ENCODE results near the gene EEF1AKMT3. TPM values are rescaled to one million over a fixed set of nuclear protein-coding genes. Genes with fewer than 3 reads are reported as not detected.
"Not testable (repeated sequence)": the region's sequence is repeated elsewhere in the genome, so short reads cannot be mapped to it uniquely, and the experiment has no call there.

Gene EEF1AKMT3
- total and polyA plus RNA-seq, 5 donors from 2014 or later = 1.8 to 7.6 (median 2.8) TPM

GRCh38 chr12:57774634-57775033 lies 2.2 kb downstream of the EEF1AKMT3 start:
- not testable (repeated sequence) for H3K27me3 Mint-ChIP-seq; H3K9me3 Mint-ChIP-seq; ATAC-seq (ENCODE audit: low read depth in 2 of 2); H3K9me3 ChIP-seq (ENCODE audit: control insufficient read depth in 2 of 2, low read length in 2 of 2); H3K36me3 Mint-ChIP-seq; H3K27me3 ChIP-seq (ENCODE audit: control insufficient read depth, insufficient read depth, low read length); H3K36me3 ChIP-seq (ENCODE audit: control insufficient read depth, insufficient read depth, low read length); H3K27ac ChIP-seq (ENCODE audit: insufficient read depth, low read length, poor library complexity, severe bottlenecking); DNase-seq; H3K4me3 ChIP-seq (ENCODE audit: low read depth, low read length)
- H3K27ac Mint-ChIP-seq = peak overlapping the region in 1 of 3 donors; percentile 14
- peaks cover 0 to 23% (median 11%) of the 10 kb centered on the region in 4 donors for H3K4me1 Mint-ChIP-seq
- peak overlapping the region in 3 of 4 donors; percentile 22 to 95 (median 88) for H3K4me3 Mint-ChIP-seq
- peaks cover 19% of the 10 kb centered on the region for H3K4me1 ChIP-seq (ENCODE audit: control insufficient read depth, insufficient read depth, low read length, poor library complexity, severe bottlenecking)

GRCh38 chr12:57775044-57775443 lies 2.6 kb downstream of the EEF1AKMT3 start:
- no peak overlapping the region for H3K27ac Mint-ChIP-seq
- no peak overlapping the region for H3K4me3 ChIP-seq (ENCODE audit: low read depth, low read length)
- peak overlapping the region in 2 of 4 donors; percentile 27 to 71 for H3K4me3 Mint-ChIP-seq

GRCh38 chr12:57775563-57776246 lies 3.3 kb downstream of the EEF1AKMT3 start:
- no peaks in the 10 kb centered on the region for H3K27me3 ChIP-seq (ENCODE audit: control insufficient read depth, insufficient read depth, low read length)
- peaks cover 0 to 29% (median 12%) of the 10 kb centered on the region in 4 donors for H3K4me1 Mint-ChIP-seq
- no peaks in the 10 kb centered on the region for H3K36me3 ChIP-seq (ENCODE audit: control insufficient read depth, insufficient read depth, low read length)
- no peak overlapping the region for H3K27ac ChIP-seq (ENCODE audit: insufficient read depth, low read length, poor library complexity, severe bottlenecking)
- H3K9me3 Mint-ChIP-seq = no peaks in the 10 kb centered on the region
- H3K36me3 Mint-ChIP-seq = peaks cover under 1% of the 10 kb centered on the region
- peak overlapping the region in 2 of 4 donors; percentile 20 to 71 for H3K4me3 Mint-ChIP-seq
- ATAC-seq (ENCODE audit: low read depth in 2 of 2) (no peak), DNase-seq (peak in 1 of 3 donors; percentile 17)
- H3K4me3 ChIP-seq (ENCODE audit: low read depth, low read length) = no peak overlapping the region
- H3K27ac Mint-ChIP-seq = peak overlapping the region in 1 of 3 donors; percentile 21
- peaks cover 9% of the 10 kb centered on the region for H3K27me3 Mint-ChIP-seq
- H3K9me3 ChIP-seq (ENCODE audit: control insufficient read depth in 2 of 2, low read length in 2 of 2) = no peaks in the 10 kb centered on the region
- peaks cover 25% of the 10 kb centered on the region for H3K4me1 ChIP-seq (ENCODE audit: control insufficient read depth, insufficient read depth, low read length, poor library complexity, severe bottlenecking)

More at GRCh38 chr12:57775044-57775443, 2.6 kb downstream of the EEF1AKMT3 start:
- Mint-ChIP-seq H3K9me3 (no peaks in the 10 kb centered on the region), H3K36me3 (peaks cover 6% of the 10 kb centered on the region), H3K27me3 (peaks cover 9% of the 10 kb centered on the region), H3K4me1 (peaks cover 0 to 27% (median 12%) of the 10 kb centered on the region in 4 donors)
- H3K36me3 ChIP-seq (ENCODE audit: control insufficient read depth, insufficient read depth, low read length) = no peaks in the 10 kb centered on the region
- ATAC-seq (ENCODE audit: low read depth in 2 of 2) = no peak
- H3K9me3 ChIP-seq (ENCODE audit: control insufficient read depth in 2 of 2, low read length in 2 of 2) = no peaks in the 10 kb centered on the region
- H3K27ac ChIP-seq (ENCODE audit: insufficient read depth, low read length, poor library complexity, severe bottlenecking) = no peak overlapping the region
- peaks cover 19% of the 10 kb centered on the region for H3K4me1 ChIP-seq (ENCODE audit: control insufficient read depth, insufficient read depth, low read length, poor library complexity, severe bottlenecking)
- no peak for DNase-seq
- H3K27me3 ChIP-seq (ENCODE audit: control insufficient read depth, insufficient read depth, low read length) = no peaks in the 10 kb centered on the region

DNA sequence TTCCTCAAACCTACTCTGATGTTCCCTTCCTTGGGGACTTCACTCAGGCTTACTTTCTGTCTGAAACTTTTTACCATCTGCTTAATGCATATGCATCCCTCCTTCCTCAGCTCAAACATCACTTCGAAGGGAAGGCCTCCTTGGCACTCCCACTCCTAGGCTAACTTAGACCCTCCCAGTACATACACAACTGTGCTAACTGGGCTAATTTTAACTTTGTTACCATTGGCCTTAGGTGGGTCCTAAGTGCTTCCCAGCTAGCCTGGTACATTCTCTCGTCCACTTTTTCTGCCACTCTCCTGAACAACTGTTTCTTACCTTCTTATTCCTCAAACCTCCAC lies 3.8 kb downstream of the EEF1AKMT3 start:
- peaks cover 0 to 34% (median 13%) of the 10 kb centered on the region in 4 donors for H3K4me1 Mint-ChIP-seq
- peak overlapping the region in 1 of 3 donors; percentile 21 for H3K27ac Mint-ChIP-seq
- ATAC-seq (ENCODE audit: low read depth in 2 of 2) = no peak
- H3K4me3 Mint-ChIP-seq = peak overlapping the region in 2 of 4 donors; percentile 20 to 71
- Histone ChIP-seq H3K4me1 (ENCODE audit: control insufficient read depth, insufficient read depth, low read length, poor library complexity, severe bottlenecking) (peaks cover 28% of the 10 kb centered on the region), H3K27ac (ENCODE audit: insufficient read depth, low read length, poor library complexity, severe bottlenecking) (no peak overlapping the region), H3K36me3 (ENCODE audit: control insufficient read depth, insufficient read depth, low read length) (no peaks in the 10 kb centered on the region), H3K4me3 (ENCODE audit: low read depth, low read length) (no peak overlapping the region), H3K27me3 (ENCODE audit: control insufficient read depth, insufficient read depth, low read length) (no peaks in the 10 kb centered on the region), H3K9me3 (ENCODE audit: control insufficient read depth in 2 of 2, low read length in 2 of 2) (no peaks in the 10 kb centered on the region)
- no peaks in the 10 kb centered on the region for H3K36me3 Mint-ChIP-seq
- H3K9me3 Mint-ChIP-seq = no peaks in the 10 kb centered on the region
- peaks cover 9% of the 10 kb centered on the region for H3K27me3 Mint-ChIP-seq
- DNase-seq = no peak

- H3K4me3 ChIP-seq (ENCODE audit: low read depth, low read length) = no peak overlapping the region
- H3K4me1 ChIP-seq (ENCODE audit: control insufficient read depth, insufficient read depth, low read length, poor library complexity, severe bottlenecking) = peaks cover 30% of the 10 kb centered on the region
- ATAC-seq (ENCODE audit: low read depth in 2 of 2) (no peak), DNase-seq (no peak)
- H3K4me1 Mint-ChIP-seq = peaks cover 8 to 37% (median 17%) of the 10 kb centered on the region in 4 donors
- no peak overlapping the region for H3K27ac Mint-ChIP-seq
- no peaks in the 10 kb centered on the region for H3K36me3 Mint-ChIP-seq
- H3K27me3 Mint-ChIP-seq = peaks cover 4% of the 10 kb centered on the region
- H3K27ac ChIP-seq (ENCODE audit: insufficient read depth, low read length, poor library complexity, severe bottlenecking) = no peak overlapping the region
- H3K36me3 ChIP-seq (ENCODE audit: control insufficient read depth, insufficient read depth, low read length) = no peaks in the 10 kb centered on the region
- H3K9me3 Mint-ChIP-seq = no peaks in the 10 kb centered on the region
- H3K9me3 ChIP-seq (ENCODE audit: control insufficient read depth in 2 of 2, low read length in 2 of 2) = no peaks in the 10 kb centered on the region
- H3K27me3 ChIP-seq (ENCODE audit: control insufficient read depth, insufficient read depth, low read length) = no peaks in the 10 kb centered on the region
- H3K4me3 Mint-ChIP-seq = peak overlapping the region in 1 of 4 donors; percentile 71
Observed at GRCh38 chr12:57777367-57777766, 5.0 kb downstream of the EEF1AKMT3 start.

DNA sequence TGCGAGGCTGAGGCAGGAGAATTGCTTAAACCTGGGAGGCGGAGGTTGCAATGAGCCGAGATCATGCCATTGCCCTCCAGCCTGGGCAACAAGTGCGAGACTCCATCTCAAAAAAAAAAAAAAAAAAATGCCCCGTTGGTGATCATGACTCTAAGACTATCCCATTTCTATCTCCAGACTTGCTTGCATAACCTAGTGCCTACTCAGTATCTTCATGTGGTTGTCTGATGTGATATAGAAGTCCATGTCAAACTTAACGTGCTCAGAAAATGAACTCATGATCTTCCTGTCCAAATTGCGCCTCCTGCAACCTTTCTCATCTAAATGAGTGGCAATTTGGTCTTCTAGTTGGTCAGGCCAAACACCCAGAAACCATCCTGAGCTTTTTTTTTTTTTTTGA lies 5.5 kb downstream of the EEF1AKMT3 start:
- peak overlapping the region in 1 of 4 donors; percentile 71 for H3K4me3 Mint-ChIP-seq
- Histone ChIP-seq H3K36me3 (ENCODE audit: control insufficient read depth, insufficient read depth, low read length) (no peaks in the 10 kb centered on the region), H3K27me3 (ENCODE audit: control insufficient read depth, insufficient read depth, low read length) (no peaks in the 10 kb centered on the region), H3K27ac (ENCODE audit: insufficient read depth, low read length, poor library complexity, severe bottlenecking) (no peak overlapping the region), H3K9me3 (ENCODE audit: control insufficient read depth in 2 of 2, low read length in 2 of 2) (no peaks in the 10 kb centered on the region), H3K4me3 (ENCODE audit: low read depth, low read length) (no peak overlapping the region), H3K4me1 (ENCODE audit: control insufficient read depth, insufficient read depth, low read length, poor library complexity, severe bottlenecking) (peaks cover 28% of the 10 kb centered on the region)
- H3K27me3 Mint-ChIP-seq = peaks cover 4% of the 10 kb centered on the region
- no peaks in the 10 kb centered on the region for H3K36me3 Mint-ChIP-seq
- no peaks in the 10 kb centered on the region for H3K9me3 Mint-ChIP-seq
- DNase-seq = no peak
- H3K4me1 Mint-ChIP-seq = peaks cover 12 to 40% (median 21%) of the 10 kb centered on the region in 4 donors
- H3K27ac Mint-ChIP-seq = no peak overlapping the region
- ATAC-seq (ENCODE audit: low read depth in 2 of 2) = no peak

DNA sequence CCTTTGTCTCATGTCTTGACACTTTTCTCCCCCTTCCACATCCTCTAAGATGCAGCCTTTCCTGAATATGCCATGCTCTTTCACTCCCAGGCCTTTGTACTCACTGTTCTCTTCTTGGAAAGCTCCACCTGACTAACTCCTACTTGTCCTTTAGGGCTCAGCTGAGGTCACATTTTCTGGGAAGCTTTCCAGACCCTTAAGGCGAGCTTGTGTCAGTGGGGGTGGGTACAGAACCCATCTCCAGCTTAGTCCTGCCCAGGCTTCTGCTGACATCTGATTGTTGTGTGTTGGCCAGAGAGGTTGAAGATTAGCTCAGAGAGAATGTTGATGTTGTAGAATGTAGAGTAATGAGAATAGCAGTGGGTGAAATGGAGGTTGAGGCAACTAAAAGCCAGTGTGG lies 7.3 kb downstream of the EEF1AKMT3 start:
- Histone ChIP-seq H3K27ac (ENCODE audit: insufficient read depth, low read length, poor library complexity, severe bottlenecking) (no peak overlapping the region), H3K36me3 (ENCODE audit: control insufficient read depth, insufficient read depth, low read length) (no peaks in the 10 kb centered on the region), H3K4me3 (ENCODE audit: low read depth, low read length) (no peak overlapping the region), H3K27me3 (ENCODE audit: control insufficient read depth, insufficient read depth, low read length) (no peaks in the 10 kb centered on the region), H3K9me3 (ENCODE audit: control insufficient read depth in 2 of 2, low read length in 2 of 2) (no peaks in the 10 kb centered on the region), H3K4me1 (ENCODE audit: control insufficient read depth, insufficient read depth, low read length, poor library complexity, severe bottlenecking) (peaks cover 38% of the 10 kb centered on the region)
- Mint-ChIP-seq H3K4me3 (peak overlapping the region in 2 of 4 donors; percentile 14 to 24), H3K36me3 (no peaks in the 10 kb centered on the region), H3K27me3 (peaks cover 4% of the 10 kb centered on the region), H3K27ac (peak overlapping the region in 2 of 3 donors; percentile 3 to 47), H3K9me3 (no peaks in the 10 kb centered on the region), H3K4me1 (peaks cover 12 to 49% (median 27%) of the 10 kb centered on the region in 4 donors)
- no peak for DNase-seq
- no peak for ATAC-seq (ENCODE audit: low read depth in 2 of 2)
